H7 (cell line): ENCODE results near the gene TPTE. TPM values are rescaled to one million over a fixed set of nuclear protein-coding genes. Genes with fewer than 3 reads are reported as not detected.
A peak's percentile ranks its signal among the peaks of the same experiment; 100 is the strongest.
"Not testable (repeated sequence)": the region's sequence is repeated elsewhere in the genome, so short reads cannot be mapped to it uniquely, and the experiment has no call there.

Experiments
- DNase-seq: peaks from one replicate; pipeline ENCODE4 v3.0.0; 2012
- H3K27me3 ChIP-seq: 2 replicates; pipeline ENCODE4 v1.6.0; 2011; ENCODE audit warnings: mild to moderate bottlenecking, low read length; ENCODE audit not compliant: control insufficient read depth, insufficient read depth
- H3K36me3 ChIP-seq: replicated peaks from 2 replicates; pipeline ENCODE4 v1.5.1; 2011; ENCODE audit warnings: low read length; ENCODE audit not compliant: control insufficient read depth, insufficient read depth
- H3K4me3 ChIP-seq: 2 replicates; pipeline ENCODE4 v1.5.1; 2011; ENCODE audit warnings: low read depth, mild to moderate bottlenecking, control low read depth, low read length, moderate library complexity; ENCODE audit not compliant: insufficient read depth
- total RNA-seq: library from RNA; depleted of rRNA; stranded (reverse); fragments of >200 nt; shearing (Covaris generic); gene quantifications from 2 replicates; pipeline ENCODE4 v1.2.3, GENCODE V29; 2014; rRNA removed

Gene TPTE
- total RNA-seq, result not detected in 2 replicates

DNA sequence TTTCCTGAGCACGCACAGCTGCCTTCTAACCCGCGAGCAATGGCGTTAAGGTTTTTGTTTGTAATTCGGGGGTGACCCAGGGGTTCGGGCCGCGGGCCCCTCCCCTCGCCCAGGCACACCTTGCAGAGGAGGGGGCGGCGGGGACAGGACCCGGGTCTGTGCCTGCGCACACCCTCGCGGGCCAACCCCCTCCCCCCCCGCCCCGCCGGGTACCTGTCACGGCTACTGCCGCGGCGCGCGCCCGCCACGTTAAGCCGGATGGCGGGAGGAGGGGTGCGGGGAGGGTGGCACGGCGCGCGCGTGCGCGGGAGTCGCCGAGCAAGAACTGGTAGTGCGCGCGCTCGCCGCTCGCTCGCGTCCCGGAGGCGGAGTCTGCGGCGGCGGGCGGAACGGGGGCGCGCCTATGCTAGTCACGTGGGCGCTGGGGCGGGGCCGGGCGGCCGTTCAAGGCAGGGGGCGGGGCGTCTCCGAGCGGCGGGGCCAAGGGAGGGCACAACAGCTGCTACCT is at the start of gene TPTE:
TPTE (plus strand) TSS at position 493 of the 508 bp plus-strand sequence. CDS start 17,141 bp downstream, outside the sequence.
- DNase-seq, result peak; percentile 49
- no peaks in the 10 kb centered on the region for H3K36me3 ChIP-seq
- H3K4me3 ChIP-seq, result no peak within 1 kb of the TSS
- no peaks in the 10 kb centered on the region for H3K27me3 ChIP-seq

DNA sequence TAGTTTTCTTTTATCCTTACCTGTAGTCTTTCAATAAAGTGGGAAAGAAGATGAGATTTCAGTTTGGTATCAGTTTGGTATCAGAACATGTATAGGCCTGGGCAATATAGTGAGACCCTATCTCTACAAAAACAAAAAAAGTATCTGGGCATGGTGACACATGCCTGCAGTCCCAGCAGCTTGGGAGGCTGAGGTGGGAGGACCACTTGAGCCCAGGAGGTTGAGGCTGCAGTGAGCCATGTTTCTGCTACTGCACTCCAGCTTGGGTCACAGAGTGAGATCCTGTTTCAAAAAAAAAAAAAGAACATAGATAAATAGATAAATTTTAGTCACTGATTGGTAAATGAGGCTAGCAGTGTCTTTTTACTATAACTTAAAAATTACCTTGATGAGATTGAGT is 49.4 kb upstream of the TPTE start:
- H3K36me3 ChIP-seq, H3K27me3 ChIP-seq, H3K4me3 ChIP-seq, DNase-seq: not testable (repeated sequence)

DNA sequence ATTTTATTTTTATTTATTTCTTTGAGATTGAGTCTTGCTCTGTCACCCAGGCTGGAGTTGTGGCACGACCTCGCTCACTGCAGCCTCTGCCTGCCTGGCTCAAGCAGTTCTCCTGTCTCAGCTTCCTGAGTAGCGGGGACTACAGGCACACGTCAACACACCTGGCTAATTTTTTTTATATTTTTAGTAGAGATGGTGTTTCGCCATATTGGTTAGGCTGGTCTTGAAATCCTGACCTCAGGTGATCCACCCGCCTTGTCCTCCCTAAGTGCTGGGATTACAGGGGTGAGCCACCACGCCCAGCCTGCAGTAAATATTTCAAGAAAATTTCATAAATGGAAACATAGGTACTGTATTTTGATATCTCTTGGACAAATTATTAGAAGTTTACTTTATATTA is 43.6 kb upstream of the TPTE start:
- not testable (repeated sequence) for DNase-seq, H3K4me3 ChIP-seq, H3K27me3 ChIP-seq, H3K36me3 ChIP-seq

- not testable (repeated sequence) for H3K36me3 ChIP-seq, H3K27me3 ChIP-seq, H3K4me3 ChIP-seq
Measured at GRCh38 chr21:10479875-10480274, 41.5 kb upstream of the TPTE start.

GRCh38 chr21:10484864-10485263 is 36.5 kb upstream of the TPTE start:
- H3K4me3 ChIP-seq, DNase-seq, H3K27me3 ChIP-seq, H3K36me3 ChIP-seq: not testable (repeated sequence)

More at GRCh38 chr21:10479875-10480274, 41.5 kb upstream of the TPTE start:
- not testable (repeated sequence) for DNase-seq

- H3K36me3 ChIP-seq, H3K27me3 ChIP-seq, DNase-seq, H3K4me3 ChIP-seq: not testable (repeated sequence)
Measured at GRCh38 chr21:10490453-10490852, 30.9 kb upstream of the TPTE start.

DNA sequence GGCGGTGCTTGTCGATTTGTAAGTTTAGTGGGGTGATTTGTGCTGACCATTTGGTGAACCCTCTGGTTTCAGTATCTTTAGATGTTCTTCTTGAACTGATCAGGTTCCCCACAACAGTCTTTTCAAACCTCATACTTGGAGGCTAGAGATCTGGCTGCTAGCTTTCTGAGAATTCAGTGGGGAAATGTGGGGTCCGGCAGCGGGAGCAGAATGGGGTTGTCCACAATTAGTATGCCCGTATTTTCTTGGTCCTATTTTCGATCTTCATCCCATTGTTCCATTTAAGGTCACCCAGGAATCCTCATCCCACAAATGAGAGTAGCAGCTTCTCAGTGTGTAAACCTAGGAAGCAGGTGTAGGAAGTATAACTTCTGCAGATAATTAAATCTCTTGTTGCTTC is 10.3 kb upstream of the TPTE start:
- no peak for DNase-seq
- Histone ChIP-seq H3K36me3 (no peaks in the 10 kb centered on the region), H3K4me3 (no peak overlapping the region), H3K27me3 (no peaks in the 10 kb centered on the region)

- not testable (repeated sequence) for H3K4me3 ChIP-seq, H3K36me3 ChIP-seq, DNase-seq, H3K27me3 ChIP-seq
Measured at GRCh38 chr21:10516889-10517288, 4.5 kb upstream of the TPTE start.

DNA sequence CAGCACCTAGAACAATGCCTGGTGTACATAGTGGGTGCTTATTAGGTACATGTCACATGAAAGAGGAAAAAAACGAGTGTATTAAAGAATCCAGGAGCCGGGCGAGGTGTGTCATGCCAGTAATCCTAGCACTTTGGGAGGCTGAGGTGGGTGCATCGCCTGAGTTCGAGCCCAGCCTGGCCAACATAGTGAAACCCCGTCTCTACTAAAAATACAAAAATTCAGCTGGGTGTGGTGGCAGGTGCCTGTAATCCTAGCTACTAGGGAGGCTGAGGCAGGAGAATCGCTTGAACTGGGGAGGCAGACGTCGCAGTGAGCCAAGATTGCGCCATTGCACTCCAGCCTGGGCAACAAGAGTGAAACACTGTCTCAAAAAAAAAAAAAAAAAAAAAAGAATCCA is 3.5 kb upstream of the TPTE start:
- not testable (repeated sequence) for DNase-seq, H3K27me3 ChIP-seq, H3K36me3 ChIP-seq, H3K4me3 ChIP-seq

- not testable (repeated sequence) for H3K4me3 ChIP-seq, H3K36me3 ChIP-seq, DNase-seq, H3K27me3 ChIP-seq
Measured at GRCh38 chr21:10521835-10522500, 585 bp downstream of the TPTE start.

DNA sequence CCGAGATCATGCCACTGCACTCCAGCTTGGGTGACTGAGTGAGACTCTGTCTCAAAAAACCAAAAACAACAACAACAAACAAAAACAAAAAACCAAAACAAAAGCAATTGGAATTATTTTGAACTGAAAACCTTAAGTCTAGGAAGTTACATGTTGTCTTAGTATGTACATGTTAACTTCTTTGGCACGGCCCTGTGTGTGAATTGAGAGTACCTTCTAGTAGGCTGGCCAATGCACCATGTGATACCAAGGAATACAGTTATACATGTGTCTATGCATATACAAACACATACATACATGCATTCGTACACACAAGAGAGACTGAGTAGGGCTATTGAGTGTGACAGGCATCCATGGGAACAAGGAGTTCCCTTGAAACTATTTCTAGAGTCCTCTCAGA is 18.6 kb downstream of the TPTE start:
- H3K27me3 ChIP-seq, result no peaks in the 10 kb centered on the region
- H3K36me3 ChIP-seq, result no peaks in the 10 kb centered on the region
- DNase-seq, result no peak
- H3K4me3 ChIP-seq, result no peak overlapping the region

- not testable (repeated sequence) for H3K27me3 ChIP-seq, DNase-seq, H3K4me3 ChIP-seq, H3K36me3 ChIP-seq
Measured at GRCh38 chr21:10544376-10544775, 23.0 kb downstream of the TPTE start.

DNA sequence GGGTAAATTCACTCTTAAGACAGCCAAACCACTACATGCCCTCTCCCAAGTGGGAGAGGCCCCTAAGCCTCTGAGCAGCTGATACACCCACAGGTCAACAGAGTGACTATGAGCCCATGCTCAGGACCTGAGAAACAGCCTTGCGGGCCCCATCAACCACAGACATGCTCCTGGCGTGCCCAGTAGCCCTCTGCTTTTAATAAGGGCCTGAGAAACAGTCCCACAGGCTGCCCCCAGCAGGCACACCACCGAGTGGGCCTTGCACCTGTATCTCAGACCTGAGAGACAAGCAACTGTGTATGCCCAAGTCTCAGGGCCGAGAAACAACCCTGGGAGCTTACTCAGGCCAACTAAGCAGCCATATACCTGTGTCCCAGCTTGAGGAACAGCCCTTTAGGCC is 26.5 kb downstream of the TPTE start:
- not testable (repeated sequence) for H3K36me3 ChIP-seq, DNase-seq, H3K27me3 ChIP-seq, H3K4me3 ChIP-seq

DNA sequence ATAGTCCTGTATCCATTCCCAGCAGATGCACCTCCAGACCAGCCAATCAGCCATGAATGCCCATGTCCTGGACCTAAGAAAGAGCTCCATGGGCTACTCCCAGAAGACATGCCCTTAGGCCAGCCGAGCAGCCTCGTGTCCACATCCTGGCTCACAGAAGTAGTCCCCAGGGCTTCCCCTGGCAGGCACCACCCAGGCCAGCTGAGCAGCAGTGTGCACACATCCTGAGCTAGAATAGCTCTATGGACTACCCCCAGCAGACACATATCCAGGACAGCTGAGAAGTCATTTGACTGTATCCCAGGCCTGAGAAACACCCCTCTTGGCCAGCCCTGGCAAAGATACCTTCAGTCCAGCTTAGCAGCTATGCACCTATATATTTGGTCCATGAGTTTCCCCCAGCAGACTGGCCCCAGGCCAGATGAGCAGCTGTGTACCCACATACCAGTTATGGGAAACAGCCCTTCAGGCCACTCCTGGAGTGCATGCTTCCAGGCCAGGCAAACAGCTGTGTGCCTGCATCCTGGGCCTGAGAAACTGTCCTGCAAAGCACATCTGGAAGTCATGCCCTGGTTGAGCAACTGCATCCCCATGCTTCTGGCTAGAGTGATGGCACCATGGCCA is 27.1 kb downstream of the TPTE start:
- not testable (repeated sequence) for DNase-seq, H3K36me3 ChIP-seq, H3K27me3 ChIP-seq, H3K4me3 ChIP-seq

GRCh38 chr21:10570803-10571202 is 49.4 kb downstream of the TPTE start:
- not testable (repeated sequence) for H3K27me3 ChIP-seq, H3K4me3 ChIP-seq, DNase-seq, H3K36me3 ChIP-seq
